ENCODE data around the gene CASQ1.
A peak's percentile ranks its signal among the peaks of the same experiment; 100 is the strongest.

The CASQ1 gene

DNA sequence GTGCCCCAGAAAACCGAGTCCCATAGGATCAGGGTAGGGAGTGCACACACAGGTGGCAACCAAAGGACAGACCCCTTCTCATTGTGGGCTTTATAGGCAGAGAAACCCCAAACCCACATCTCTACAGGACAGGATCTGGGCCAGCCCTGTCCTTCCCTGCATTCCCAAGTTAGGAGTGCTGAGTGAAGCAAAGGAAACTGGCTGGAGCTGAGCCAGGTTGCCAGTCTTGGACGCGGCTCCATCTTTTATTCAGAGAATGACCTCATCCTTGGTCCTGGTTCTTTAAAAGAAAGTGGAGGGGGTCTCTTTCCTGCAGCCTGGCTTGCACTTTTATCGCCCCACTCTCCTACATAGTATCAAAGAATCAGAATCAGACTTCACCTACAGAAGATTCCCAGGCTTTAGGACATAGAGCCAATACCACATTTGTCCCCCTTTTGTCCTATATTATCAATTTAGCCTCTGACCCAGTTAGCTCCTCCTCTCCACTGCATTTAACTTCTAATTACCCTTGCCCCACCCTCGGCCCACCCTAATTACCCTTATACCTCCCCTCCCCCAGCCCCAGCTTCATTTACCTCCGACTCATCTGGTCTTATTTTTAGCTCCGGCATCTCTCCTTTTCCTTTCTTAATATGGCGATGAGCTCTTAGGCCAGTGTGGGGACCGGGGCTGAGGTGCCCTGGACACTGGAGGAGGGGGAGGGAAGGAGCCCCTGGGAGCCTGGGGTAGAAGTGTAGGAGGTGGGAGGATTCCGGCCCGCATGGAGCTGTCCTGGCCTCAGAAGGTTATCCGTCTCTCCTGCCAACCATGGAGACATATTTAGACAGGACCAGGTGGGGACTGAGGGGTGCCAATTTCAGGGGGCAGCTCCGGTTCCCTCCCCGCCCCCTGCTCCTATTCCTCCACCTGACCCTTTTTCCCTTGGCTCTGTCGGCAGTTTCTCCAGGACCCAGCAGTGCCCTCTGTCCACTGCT is at the start of gene CASQ1:
Gene CASQ1 (plus strand): TSS at position 927 of the 977 bp plus-strand sequence. CDS start 177 bp downstream, outside the sequence.
- DNase-seq = no peak

DNA sequence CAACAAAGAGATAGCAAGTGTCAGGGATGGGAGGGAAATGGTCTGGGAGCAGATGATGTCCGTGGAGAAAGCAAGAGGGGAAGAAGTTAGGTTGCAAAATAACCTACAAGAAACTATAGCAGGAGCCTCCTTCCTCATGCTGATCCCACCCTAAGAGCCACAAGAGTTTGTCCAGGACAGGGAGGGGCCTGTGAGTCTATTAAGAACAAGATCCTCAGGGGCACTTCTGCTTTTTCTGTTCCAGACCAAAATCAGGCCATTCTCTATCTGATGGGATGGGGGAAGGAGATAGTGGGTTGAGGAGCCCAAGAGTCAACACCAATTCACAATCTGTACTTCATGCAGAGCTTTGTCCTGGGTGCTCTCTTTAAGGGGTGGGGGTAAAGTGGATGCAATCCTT is 46.7 kb upstream of the CASQ1 start:
- DNase-seq = no peak

DNA sequence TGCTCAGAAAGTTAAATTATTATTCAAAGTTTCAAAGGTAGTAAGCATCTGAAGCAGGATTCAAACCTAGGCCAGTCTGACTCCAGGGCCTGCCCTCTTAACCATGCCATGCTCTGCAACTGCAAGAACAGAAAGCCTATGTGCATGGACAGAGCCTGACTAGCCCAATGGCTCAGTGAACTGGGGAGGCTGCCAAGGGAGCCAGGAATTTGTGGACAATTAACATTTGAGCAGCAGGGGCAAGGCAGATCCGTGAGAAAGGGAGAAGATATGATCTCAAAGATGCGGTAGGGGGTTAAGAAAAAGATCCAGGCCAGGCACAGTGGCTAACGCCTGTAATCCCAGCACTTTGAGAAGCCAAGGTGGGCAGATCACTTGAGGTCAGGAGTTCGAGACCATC is 45.5 kb upstream of the CASQ1 start:
- DNase-seq = no peak

DNA sequence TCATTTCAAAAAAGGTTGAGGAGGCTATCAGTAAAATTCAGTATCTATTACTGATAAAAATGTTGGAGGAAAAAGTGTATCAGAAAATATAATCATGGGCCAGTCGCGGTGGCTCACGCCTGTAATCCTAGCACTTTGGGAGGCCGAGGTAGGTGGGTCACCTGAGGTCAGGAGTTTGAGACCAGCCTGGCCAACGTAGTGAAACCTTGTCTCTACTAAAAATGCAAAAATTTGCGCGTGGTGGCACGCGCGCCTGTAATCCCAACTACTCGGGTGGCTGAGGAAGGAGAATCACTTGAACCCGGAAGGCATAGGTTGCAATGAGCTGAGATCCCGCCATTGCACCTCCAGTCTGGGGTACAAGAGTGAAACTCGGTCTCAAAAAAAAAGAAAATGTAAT is 44.3 kb upstream of the CASQ1 start:
- DNase-seq = no peak

DNA sequence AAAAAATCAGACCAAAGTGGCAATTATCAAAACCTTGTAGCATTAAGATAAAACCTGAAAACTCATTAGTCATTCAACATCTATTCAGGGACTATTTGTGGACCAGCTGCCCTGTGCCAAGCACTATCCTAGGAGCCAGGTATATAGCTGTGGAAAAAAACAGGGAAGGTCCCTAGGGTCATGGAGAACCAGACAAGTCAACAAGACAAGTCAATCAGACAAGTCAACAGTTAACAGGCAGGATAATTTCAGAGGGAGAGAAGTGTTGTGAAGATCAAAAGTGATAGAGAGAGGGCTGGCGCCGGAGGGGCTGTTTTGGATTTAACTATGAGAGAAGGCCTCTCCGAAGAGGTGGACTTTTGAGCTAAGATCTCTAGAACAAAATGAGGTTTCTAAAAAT is 42.3 kb upstream of the CASQ1 start:
- no peak for DNase-seq

DNA sequence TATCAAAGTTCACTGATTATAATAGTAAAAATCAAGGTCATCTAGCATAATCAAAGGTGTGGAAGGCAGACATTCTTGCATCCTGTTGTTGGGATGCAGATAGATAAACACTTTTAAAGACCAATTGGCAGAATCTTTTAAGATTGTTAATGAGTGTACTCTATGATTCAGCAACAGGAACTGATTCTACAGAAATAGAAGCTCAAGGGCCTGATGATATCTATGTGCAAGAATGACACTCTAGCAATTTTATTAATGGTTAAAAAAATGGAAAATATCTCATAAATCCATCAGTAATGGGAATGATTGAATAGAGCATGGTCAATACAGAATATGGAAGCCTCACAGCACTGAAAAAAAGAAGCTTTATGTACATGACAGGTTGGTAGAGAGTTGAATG is 41.1 kb upstream of the CASQ1 start:
- DNase-seq = no peak

DNA sequence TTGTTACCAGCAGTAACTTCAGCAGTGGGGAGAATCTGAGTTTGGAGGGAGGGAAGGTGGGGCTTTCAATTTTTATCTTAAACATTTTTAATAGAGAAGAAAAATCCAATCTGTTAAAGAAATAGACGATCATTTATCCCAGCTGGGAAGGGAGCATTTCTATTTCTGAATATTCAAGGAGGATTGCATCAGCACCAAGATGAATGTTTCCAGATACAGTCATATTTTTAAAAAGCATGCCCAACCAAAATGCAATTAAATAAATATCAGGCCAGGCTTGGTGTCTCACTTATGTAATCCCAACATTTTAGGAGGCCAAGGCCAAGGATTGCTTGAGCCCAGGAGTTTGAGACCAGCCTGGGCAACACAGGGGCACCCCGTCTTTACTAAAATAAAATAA is 40.7 kb upstream of the CASQ1 start:
- DNase-seq = no peak

DNA sequence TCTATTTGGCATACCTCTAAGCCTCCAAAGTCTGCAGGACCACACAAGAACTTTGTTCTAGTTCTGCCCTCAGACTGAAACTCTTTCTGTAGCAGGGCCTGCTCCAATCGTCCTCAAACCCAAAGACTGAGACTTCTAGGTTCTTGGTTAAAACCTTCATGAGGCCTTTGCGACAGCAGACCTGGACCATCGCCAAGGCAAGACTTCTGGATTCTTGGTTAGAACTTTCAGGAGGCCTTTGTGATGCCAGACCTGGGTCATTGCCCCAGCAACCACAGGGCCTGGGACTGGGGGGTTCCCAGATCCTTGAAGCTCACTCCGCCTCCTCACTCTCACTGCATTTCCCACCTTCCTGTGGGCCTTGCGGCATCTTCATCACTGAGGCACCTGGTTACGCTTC is 39.1 kb upstream of the CASQ1 start, which contains the start of gene ATP1A4:
Gene ATP1A4 (plus strand): TSS at position 301 of the 400 bp plus-strand sequence. CDS start 438 bp downstream, outside the sequence.
- no peak for DNase-seq

DNA sequence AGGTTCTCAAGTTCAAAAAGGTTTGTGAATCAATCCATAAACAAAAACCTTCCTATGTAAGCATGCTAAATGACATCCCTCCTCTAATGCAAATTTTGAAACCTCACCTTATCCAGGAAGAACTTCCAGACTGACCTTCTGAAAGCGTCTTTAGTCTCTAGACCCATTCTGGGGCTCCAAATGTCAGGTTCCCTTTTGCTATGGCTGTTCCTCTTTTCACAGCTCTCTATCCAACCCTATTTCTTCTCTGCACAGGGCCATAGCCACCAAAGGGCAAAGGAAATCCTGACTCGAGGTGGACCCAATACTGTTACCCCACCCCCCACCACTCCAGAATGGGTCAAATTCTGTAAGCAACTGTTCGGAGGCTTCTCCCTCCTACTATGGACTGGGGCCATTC is 35.6 kb upstream of the CASQ1 start:
- DNase-seq = no peak

DNA sequence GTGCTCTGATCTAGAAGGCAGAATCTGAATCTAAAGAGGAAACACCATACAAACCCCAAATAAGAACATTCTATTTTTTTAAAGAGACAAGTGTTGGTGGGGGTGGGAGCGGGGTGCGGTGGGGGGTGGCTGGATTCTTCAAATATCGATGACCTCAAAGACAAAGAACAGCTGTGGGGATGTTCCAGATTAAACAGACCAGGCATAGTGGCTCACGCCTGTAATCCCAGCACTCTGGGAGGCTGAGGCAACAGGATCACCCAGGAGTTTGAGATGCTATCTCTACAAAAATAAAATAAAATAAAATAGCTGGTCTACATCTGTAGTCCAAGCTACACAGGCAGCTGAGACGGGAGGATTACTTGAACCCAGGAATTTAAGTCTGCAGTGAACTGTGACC is 34.0 kb upstream of the CASQ1 start:
- no peak for DNase-seq

DNA sequence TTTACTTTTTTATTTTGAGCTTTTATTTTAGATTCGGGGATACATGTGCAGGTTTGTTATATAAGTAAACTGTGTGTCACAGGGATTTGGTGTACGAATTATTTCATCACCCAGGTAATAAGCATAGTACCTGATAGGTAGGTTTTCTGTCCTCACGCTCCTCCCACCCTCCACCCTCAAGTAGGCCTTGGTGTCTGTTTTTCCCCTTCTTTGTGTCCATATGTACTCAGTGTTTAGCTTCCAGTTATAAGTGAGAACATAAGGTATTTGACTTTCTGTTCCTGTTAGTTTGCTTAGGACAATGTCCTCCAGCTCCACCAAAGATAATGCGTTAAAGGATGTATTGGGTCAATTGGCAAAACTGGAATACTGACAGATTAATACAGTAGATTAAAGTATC is 33.2 kb upstream of the CASQ1 start:
- DNase-seq = no peak

DNA sequence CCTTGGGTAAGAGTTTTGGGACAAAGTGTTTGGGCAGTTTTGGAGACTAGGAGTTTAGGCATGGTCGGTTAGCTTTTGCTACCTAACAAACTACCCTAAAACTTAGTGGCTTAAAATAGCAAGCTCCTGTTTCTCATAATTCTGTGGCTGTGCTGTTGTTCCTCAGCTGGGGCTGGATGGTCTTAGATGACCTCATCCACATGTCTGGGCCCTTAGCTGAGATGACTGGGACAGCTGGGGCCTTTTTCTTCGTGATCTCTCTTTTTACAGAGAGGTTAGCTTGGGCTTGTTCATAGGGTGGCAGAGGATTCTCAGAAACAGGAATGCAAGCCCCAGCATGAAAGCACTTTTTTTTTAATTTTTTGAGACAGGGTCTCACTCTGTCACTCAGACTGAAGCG is 32.3 kb upstream of the CASQ1 start:
- DNase-seq = no peak

DNA sequence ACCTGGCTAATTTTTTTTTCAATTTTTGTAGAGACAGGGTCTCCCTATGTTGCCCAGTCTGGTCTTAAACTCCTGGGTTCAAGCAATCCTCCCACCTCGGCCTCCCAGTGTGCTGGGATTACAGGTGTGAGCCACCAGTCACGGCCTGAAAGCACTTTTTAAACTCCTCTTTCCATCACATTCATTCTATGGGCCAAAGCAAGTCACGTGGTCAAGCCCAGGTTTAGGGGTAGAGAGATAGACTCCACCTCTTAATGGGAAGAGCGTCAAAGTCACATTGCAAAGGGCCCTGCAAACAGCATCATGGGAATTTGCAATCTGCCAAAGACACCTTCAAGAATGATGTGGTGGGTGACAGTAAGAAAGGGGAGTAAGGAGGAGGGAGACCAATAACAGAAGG is 31.8 kb upstream of the CASQ1 start:
- DNase-seq = no peak

DNA sequence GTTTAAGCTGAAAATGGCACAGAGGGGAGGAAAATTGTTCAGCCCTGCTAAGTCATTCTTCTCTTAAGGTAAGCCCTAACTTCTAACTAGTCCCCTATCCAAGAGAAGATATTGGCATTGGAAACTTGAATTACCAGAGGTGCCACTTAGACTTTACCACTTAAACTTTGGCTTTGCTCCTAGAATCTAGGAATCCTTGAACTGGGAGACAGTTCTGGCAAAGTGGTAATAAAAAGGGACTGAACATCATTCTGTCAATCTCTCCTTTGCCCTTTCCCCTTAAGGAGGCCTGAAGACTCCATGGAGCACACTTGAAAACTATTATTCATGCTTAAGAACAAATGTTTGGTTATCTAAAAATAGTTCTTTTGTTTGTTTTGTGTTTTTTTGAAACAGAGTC is 30.5 kb upstream of the CASQ1 start:
- DNase-seq = no peak

DNA sequence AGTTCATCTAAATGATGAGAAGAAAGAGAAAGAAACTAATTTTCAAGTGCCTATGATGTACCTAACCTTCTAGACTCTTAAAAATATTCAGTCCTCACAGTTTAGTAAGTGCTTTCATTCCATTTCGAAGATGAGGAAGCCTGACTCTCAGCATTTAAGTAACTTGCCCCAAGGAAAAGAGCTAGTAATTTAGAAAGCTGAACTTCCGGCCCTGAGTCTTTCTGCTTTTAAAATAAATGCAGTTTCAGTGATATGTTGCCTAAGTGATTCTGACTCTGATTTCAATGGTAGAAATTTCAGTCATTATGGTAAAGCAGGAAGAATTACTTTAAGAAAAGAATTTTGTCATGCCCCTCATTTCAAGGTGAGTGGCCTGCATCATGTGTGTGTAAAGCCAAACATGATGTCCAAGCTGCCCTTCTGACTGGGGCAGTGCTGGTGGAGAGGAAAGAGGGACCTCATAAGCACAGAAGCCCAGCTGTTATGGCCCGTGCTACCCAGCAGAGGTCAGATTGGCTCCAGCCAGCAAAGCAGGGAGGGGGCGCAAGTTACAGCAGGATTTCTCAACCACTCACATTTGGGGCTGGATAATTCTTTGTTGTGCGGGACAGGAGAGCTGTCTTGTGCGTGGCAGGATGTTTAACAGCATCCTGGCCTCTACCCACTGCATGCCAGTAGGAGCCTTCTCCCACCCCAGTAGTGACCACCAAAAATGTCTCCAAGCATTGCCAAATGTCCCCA is 28.2 kb upstream of the CASQ1 start:
- no peak for DNase-seq

DNA sequence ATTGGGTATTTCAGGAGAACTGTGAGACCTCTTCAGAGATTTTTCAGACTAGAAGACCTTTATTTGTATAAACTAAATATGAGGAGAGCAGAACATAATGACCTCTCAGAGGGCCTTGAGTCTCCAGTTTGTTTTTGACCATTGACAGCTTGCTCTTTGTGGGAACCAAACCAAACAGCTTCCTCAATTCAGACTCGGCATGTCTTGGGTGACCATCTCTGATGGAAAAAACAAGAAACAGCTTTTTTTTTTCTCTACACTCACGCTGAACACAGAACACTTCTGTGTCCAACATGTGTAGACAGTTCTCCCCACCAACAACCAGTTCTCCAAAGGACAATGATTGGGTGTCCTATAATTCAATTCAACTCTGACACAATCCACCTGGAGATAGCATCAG is 27.4 kb upstream of the CASQ1 start:
- DNase-seq = no peak

DNA sequence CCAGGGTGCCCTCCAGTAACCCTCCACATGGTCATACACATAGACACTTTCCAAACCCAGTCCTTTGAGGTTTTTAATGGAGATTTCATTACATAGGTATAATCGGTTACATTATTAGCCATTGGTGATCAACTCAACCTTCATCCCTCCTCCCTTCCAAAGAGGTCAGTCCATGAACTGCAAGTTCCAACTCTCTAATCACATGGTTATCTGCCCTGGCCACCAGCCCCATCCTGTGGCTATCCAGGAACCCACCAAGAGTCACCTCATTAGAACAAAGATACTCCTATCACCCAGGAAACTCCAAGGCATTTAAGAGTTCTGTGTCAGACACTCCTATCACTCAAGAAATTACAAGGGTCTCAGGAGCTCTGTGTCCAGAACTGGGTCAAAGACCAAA is 26.8 kb upstream of the CASQ1 start:
- DNase-seq = peak; percentile 30

DNA sequence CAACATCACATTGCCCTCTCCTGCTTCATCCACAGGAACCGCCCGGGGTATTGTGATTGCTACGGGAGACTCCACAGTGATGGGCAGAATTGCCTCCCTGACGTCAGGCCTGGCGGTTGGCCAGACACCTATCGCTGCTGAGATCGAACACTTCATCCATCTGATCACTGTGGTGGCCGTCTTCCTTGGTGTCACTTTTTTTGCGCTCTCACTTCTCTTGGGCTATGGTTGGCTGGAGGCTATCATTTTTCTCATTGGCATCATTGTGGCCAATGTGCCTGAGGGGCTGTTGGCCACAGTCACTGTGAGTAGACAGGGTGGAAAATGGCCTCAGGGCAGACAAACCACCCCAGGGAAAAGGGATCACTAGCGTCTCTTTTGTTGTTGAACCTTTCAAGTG is 26.3 kb upstream of the CASQ1 start:
- DNase-seq = no peak

DNA sequence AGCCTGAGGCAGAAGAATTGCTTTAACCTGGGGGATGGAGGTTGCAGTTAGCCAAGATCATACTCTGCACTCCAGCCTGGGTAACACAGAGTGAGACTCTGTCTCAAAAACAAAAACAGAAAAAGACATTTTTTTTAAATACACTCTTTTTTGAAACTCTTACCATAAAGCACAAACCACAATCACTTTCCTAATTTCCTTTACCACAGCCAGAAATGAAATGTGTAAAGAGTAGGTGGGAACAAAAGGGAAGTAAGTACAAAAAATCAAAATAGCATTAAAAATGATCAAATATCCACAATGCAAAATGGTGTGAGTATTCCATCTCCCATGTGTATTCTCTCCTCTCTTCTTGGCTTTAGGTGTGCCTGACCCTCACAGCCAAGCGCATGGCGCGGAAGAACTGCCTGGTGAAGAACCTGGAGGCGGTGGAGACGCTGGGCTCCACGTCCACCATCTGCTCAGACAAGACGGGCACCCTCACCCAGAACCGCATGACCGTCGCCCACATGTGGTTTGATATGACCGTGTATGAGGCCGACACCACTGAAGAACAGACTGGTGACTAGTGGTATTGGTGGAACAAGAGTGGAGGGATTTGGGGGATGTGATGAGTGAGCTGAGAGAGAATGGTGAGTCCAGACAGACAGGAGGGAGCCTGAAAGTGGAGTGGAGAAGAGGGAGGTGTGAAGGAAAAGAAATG is 24.1 kb upstream of the CASQ1 start:
- DNase-seq = no peak

DNA sequence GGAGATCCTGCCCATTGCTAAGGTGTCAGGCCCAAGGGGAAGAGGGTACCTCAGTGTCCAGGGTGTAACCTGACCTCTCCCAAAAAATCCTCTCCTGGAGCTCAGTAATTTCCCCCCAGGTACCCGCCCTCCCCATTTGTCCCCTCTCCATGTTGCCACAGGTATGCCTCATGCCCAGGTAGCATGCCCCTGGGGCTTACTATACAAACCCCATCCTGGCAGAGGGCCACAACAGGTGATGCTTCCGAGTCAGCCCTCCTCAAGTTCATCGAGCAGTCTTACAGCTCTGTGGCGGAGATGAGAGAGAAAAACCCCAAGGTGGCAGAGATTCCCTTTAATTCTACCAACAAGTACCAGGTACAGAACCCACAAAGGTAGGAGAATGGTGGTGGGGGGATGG is 23.3 kb upstream of the CASQ1 start:
- no peak for DNase-seq

DNA sequence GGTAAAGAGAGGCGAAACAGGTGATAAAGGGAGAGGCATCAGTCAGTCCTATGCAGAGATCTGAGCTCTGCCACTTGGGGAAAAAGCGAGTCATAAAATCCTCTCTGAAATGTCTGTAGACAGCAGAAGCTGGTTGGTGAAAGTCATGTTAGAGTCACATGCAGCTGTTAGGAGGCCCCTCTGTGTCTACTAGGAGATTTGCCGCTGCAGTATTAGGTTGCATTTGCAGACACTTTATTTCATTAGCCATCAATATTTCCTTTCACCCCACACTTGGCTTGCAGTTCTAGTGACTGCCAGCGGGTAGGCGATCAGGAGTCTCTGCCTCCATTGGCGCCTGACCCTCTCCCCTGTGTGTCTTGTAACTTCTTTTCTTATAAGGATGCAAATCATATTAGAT is 22.8 kb upstream of the CASQ1 start:
- no peak for DNase-seq

DNA sequence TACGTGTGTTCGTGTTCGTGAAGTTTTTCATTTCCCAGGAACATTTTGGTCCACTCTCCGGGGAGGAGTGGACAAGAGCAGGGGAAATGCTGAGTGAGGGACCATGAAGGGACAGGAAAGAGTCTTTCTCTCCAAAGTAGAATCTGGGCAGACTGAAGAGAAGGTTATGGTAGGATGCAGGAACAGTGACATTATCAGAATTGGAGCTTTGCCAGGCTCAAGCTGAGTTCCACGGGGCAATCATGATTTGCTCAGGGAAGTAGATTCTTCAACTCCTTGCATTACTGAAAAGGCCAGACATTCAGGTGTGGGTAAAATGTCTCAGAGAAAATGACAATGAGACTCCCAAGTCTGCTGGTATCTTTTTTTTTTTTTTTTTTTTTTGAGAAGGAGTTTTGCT is 22.4 kb upstream of the CASQ1 start:
- no peak for DNase-seq

DNA sequence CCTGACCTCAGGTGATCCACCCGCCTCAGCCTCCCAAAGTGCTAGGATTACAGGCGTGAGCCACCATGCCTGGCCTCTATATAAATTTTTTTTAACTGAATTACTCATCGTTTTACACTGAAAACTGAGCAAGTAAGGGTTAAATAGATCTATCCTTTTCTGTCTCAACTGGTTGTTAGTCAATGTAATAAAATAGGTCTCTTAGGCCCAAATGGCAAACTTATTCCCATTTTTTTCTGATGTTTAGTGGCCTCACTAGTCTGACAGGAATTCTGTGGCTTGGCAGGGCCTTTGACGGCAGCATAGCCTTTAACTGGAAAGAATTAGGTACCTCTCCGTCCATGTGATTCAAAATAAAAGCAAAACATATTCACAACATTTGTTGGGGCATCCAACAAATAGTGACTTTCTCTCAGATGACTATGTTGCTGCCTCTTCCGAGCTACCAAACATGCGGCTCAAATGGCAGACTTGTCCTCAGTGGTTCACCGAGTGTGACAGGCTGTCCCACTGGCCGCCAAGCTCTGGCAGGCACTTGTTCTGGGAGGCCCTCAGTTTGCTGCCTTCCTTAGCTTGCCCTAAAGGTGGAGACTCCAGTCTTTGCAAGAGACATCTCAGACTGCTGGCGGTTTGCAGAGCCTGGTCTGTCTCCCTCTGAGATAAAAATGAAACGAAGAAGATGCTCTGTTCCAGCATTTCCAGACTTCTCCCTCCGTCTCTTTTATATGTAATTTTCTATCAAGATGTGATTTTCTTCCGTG is 21.6 kb upstream of the CASQ1 start:
- no peak for DNase-seq

All from hematopoietic multipotent progenitor cell treated with erythropoietin and hydrocortisone succinate and interleukin-3 and kit ligand, for 8 days (in vitro differentiated cells).